HUES64 (cell line): ENCODE results near the gene TECPR1.

Experiments
- H3K27ac ChIP-seq: 2 replicates; pipeline ENCODE4 v1.7.0; 2013; ENCODE audit warnings: low read depth, low read length, inconsistent platforms
- H3K27me3 ChIP-seq: 2 replicates; pipeline ENCODE4 v1.6.1; 2013; ENCODE audit warnings: mild to moderate bottlenecking, low read length; ENCODE audit not compliant: insufficient read depth
- H3K36me3 ChIP-seq: 2 replicates; pipeline ENCODE4 v1.6.1; 2013; ENCODE audit warnings: mild to moderate bottlenecking, low read length; ENCODE audit not compliant: insufficient read depth
- H3K4me1 ChIP-seq: 2 replicates; pipeline ENCODE4 v1.6.1; 2013; ENCODE audit warnings: mild to moderate bottlenecking, low read length, moderate library complexity; ENCODE audit not compliant: insufficient read depth
- H3K4me3 ChIP-seq: 2 replicates; pipeline ENCODE4 v1.5.1; 2013; ENCODE audit warnings: mild to moderate bottlenecking, low read length, moderate library complexity
- H3K9ac ChIP-seq: 2 replicates; pipeline ENCODE4 v1.6.1; 2013; ENCODE audit warnings: mild to moderate bottlenecking, low read depth, low read length
- H3K9me3 ChIP-seq: 2 replicates; pipeline ENCODE4 v1.6.1; 2013; ENCODE audit warnings: low read depth, low read length; ENCODE audit not compliant: insufficient read depth
- WGBS: fragments of 150-250, 120-280 bp; methylation state at CpG from one replicate; pipeline ENCODE4 v1.1.7; 2013; ENCODE audit warnings: missing lambda C conversion rate; 5-methylcytosine and 5-hydroxymethylcytosine counted together

Gene TECPR1

DNA sequence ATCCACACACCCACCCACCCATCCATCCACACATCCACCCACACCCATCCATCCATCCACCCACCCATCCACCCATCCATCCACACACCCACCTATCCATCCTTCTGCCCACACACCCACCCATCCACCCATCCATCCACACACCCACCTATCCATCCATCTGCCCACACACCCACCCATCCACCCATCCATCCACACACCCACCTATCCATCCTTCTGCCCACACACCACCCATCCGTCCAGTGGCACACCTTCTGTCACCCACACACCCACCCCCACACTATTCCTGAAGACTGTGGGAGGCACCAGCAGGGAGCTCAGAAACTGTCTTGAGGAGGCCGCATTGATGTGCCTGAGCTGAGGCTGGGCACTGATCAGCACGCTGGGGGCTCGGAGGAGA lies 9.1 kb downstream of the TECPR1 start:
- H3K27ac ChIP-seq: no peak overlapping the region
- 88% methylated on average over 4 of the region's 4 CpGs for WGBS
- no peak overlapping the region for H3K4me3 ChIP-seq
- H3K36me3 ChIP-seq: 0 out of 2 replicates have a peak, but pooled peaks cover 3% of the 10 kb centered on the region
- no peaks in the 10 kb centered on the region for H3K9me3 ChIP-seq
- no peak overlapping the region for H3K9ac ChIP-seq
- no peaks in the 10 kb centered on the region for H3K27me3 ChIP-seq
- H3K4me1 ChIP-seq: no peaks in the 10 kb centered on the region

DNA sequence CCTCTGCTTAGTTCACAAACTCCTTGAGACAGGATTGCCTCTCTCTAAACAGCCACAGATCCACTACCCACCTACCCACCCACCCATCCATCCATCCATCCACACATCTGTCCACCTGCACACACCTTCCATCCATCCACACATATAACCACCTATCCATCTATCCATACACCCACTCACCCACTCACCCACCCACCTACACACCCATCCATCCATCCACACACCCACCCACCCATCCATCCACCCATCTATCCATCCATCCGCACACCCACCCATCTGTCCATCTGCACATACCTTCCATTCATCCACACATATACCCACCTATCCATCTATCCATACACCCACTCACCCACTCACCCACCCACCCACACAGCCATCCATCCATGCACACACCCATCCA lies 9.7 kb downstream of the TECPR1 start:
- Histone ChIP-seq H3K4me1 (no peaks in the 10 kb centered on the region), H3K9ac (no peak overlapping the region), H3K27me3 (no peaks in the 10 kb centered on the region), H3K9me3 (no peaks in the 10 kb centered on the region), H3K4me3 (no peak overlapping the region), H3K36me3 (0 out of 2 replicates have a peak, but pooled peaks cover 3% of the 10 kb centered on the region), H3K27ac (no peak overlapping the region)
- WGBS: 74% methylated on average over 1 of the region's 1 CpG

DNA sequence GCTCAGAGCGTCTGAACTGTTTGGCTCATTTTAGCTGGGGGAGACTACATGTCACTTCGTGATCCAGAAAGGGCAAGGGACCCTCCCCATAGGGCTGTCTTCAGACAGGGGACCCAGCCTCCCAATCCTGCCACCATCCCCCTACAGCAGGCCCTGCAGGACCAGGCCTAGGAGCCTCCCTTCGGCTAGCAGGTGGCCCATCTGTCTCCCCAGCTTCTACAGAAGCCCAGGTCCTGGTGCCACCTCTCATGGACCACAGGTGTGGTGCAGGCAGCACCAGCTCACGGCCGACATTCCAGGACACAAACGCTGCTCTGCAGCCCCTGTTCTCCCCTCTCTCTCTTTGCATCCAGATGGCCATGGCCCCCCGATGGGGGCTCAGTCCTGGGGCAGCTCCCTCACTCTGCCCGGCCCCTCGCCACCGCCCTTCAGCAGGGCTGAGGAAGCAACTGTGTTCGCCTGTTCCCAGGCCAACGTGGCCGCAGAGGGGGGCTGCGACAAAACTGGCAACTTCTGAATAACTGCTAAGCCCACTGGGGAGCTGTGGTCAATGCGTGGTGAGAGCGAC lies 10.3 kb downstream of the TECPR1 start:
- no peaks in the 10 kb centered on the region for H3K27me3 ChIP-seq
- H3K36me3 ChIP-seq: 0 out of 2 replicates have a peak, but pooled peaks cover 3% of the 10 kb centered on the region
- H3K4me1 ChIP-seq: no peaks in the 10 kb centered on the region
- no peak overlapping the region for H3K27ac ChIP-seq
- H3K4me3 ChIP-seq: no peak overlapping the region
- H3K9ac ChIP-seq: no peak overlapping the region
- 85% methylated on average over 16 of the region's 16 CpGs for WGBS
- H3K9me3 ChIP-seq: no peaks in the 10 kb centered on the region

DNA sequence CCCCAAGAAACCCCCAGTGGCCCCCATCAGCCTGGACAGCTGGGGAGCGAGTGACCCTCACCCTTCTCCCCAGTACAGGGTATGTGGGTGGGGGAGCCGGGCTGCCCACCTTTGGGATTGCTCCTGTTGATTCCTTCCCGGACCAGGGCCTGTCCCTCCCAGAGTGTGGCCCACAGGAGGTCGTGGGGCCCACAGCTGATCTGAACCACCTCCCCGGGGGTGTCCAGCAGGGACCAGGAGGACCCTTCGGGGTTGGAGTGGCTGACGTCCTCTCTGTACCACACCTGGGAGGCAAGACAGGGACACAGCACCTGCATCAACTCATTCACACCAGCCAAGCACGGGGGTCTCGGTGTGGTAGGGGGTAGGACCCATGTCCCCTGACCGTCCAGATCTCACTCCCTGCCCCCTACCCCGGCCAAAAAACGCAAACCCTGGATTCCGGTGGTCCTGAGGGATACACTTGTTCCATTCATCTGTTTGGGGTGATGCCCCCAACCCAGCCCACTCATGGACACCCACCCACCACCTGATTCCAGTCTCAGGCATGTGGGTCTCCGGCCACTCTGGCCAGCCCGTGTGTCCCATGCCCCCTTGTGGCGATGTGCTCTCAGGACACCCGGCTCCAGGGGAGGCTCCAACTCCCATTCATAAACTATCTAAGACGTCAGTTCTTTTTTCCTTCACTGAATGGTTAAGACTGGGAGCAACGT lies 10.9 kb downstream of the TECPR1 start:
- 79% methylated on average over 19 of the region's 19 CpGs for WGBS
- H3K9ac ChIP-seq: no peak overlapping the region
- 0 out of 2 replicates have a peak, but pooled peaks cover 3% of the 10 kb centered on the region for H3K36me3 ChIP-seq
- no peaks in the 10 kb centered on the region for H3K27me3 ChIP-seq
- H3K27ac ChIP-seq: no peak overlapping the region
- no peaks in the 10 kb centered on the region for H3K4me1 ChIP-seq
- no peaks in the 10 kb centered on the region for H3K9me3 ChIP-seq
- no peak overlapping the region for H3K4me3 ChIP-seq

DNA sequence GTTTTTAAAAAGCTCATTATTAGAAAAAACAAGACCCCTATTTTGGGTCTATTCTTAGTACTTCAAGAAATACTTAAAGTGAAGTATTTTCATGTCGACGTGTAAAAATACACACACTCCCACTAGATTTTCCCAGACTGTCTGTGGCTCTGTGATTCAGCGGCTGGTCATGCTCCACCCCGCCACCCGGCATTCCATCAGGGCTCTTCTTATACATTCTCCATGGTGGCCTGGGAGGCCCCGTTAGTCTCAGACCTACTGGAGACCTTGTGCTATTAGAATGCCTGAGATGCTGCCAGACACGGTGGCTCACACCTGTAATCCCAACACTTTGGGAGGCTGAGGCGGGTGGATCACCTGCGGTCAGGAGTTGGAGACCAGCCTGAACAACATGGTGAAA lies 13.1 kb downstream of the TECPR1 start:
- H3K27ac ChIP-seq: no peak overlapping the region
- no peak overlapping the region for H3K9ac ChIP-seq
- WGBS: 94% methylated on average over 9 of the region's 9 CpGs
- no peaks in the 10 kb centered on the region for H3K9me3 ChIP-seq
- H3K36me3 ChIP-seq: 0 out of 2 replicates have a peak, but pooled peaks cover 3% of the 10 kb centered on the region
- H3K4me1 ChIP-seq: no peaks in the 10 kb centered on the region
- H3K4me3 ChIP-seq: no peak overlapping the region
- H3K27me3 ChIP-seq: no peaks in the 10 kb centered on the region

DNA sequence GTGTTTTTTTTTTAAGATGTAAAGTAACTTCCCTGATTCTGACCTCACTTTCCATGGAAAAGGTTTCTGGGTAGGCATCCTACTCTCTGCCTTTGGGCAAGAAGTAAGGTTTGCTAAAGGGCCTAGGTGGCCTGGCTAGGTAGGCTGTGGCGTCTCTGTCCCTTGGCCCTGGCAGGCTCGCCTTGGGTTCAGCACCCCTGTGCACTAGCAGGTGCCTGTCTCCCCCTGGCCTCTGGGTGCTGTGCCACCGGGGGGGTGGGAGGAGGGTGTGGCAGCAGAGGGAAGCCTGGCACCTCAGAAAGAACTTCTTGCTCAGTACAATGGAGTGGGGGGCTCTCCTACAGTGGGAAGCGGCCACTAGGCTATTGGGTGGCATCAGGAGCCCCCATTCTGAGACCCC lies 14.0 kb downstream of the TECPR1 start:
- no peak overlapping the region for H3K4me3 ChIP-seq

DNA sequence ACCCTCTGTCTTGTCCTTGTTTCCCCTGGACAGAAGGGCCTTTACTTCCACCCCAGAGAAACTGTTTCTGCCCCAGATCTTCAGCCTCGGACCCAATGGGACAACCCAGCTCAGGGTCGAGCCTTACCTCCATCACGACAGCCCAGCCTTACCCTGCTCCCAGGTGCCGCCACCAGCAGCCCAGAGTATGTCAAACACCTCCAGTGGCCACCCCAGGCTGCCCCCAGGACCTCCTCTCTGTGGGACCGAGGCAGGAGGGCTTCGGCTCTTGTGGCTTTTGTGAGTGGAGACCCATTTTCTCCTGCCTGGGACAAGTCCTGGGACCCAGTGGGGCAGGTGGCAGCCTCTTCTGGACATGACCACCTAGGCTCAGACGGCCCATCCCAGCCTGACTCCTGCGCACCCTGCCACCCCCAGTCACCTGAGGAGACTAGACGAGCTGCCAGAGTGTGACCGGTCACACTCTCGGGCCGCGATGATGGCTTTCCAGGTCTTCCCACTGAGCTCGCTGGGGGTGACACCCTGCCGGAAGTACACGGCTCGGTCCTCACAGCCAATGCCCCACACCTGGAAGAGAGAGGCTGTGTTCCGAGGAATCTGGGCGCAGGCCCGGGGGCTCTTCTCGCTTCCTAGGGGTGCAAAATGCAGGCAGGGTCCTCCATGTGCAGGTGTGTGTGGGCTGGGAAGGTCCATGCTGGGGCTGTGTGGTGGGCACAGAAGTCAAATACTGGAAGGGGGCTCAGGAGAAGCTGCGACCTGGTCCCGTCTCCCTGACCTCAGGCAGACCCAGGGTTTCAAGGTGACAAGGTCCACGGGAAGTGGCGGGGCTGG lies 15.5 kb downstream of the TECPR1 start:
- Histone ChIP-seq H3K9ac (no peak overlapping the region), H3K9me3 (no peaks in the 10 kb centered on the region), H3K27me3 (no peaks in the 10 kb centered on the region), H3K4me1 (no peaks in the 10 kb centered on the region), H3K27ac (no peak overlapping the region), H3K36me3 (0 out of 2 replicates have a peak, but pooled peaks cover 3% of the 10 kb centered on the region), H3K4me3 (no peak overlapping the region)
- WGBS: 96% methylated on average over 25 of the region's 25 CpGs

More for the DNA sequence above, 14.0 kb downstream of the TECPR1 start:
- 0 out of 2 replicates have a peak, but pooled peaks cover 3% of the 10 kb centered on the region for H3K36me3 ChIP-seq
- 92% methylated on average over 4 of the region's 4 CpGs for WGBS
- H3K27me3 ChIP-seq: no peaks in the 10 kb centered on the region
- H3K9ac ChIP-seq: no peak overlapping the region
- no peaks in the 10 kb centered on the region for H3K4me1 ChIP-seq
- no peaks in the 10 kb centered on the region for H3K9me3 ChIP-seq
- no peak overlapping the region for H3K27ac ChIP-seq

DNA sequence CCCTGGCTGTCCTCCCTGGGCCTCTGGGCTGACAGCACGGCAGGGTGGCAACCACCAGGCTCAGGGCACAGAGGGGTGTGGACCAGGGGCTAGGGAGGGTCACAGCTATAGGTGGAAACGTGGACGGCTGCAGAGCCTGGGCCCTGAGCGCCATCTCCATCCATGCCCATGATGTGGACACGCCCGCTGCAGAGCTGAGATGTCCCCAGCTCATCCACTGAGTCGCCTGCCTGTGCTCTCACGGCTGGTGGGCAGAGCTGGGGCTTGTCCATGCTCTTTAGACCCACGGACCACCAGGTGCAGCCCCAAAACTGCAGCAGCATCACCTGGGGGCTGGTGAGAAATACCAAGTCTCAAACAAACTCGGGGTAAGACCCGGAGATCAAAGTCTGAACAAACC lies 16.1 kb downstream of the TECPR1 start:
- Histone ChIP-seq H3K9ac (no peak overlapping the region), H3K27ac (no peak overlapping the region), H3K4me1 (no peaks in the 10 kb centered on the region), H3K27me3 (no peaks in the 10 kb centered on the region), H3K9me3 (no peaks in the 10 kb centered on the region), H3K4me3 (no peak overlapping the region), H3K36me3 (0 out of 2 replicates have a peak, but pooled peaks cover 3% of the 10 kb centered on the region)
- WGBS: 95% methylated on average over 11 of the region's 11 CpGs

DNA sequence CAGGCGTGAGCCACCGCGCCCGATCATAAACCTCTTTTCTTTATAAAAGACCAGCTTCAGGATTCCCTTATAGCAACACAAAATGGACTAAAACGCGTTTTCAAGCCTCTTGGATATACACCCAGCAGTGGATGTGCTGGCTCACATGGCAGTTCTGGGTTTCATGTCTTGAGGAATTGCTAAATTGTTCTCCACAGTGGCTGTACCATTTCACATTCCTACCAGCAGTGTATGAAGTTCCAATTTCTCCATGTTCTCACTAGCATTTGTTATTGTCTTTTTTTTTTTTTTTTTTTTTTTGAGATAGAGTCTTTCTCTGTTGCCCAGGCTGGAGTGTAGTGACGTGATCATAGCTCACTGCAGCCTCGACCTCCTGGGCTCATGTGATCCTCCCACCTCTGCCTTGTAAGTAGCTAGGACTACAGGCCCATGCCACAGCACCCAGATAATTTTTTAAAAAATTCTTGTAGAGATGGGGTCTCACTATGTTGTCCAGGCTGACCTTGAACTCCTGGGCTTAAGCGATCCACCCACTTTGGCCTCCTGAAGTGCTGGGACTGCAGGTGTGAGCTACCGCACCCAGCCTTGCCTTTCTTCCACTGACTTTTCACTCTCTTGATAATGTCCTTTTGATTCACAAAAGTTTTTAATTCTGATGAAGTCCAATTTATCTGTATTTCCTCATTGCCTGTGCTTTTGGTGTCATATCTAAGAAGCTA lies 17.4 kb downstream of the TECPR1 start:
- no peak overlapping the region for H3K27ac ChIP-seq
- H3K36me3 ChIP-seq: 0 out of 2 replicates have a peak, but pooled peaks cover 3% of the 10 kb centered on the region
- 97% methylated on average over 10 of the region's 10 CpGs for WGBS
- H3K27me3 ChIP-seq: no peaks in the 10 kb centered on the region
- H3K9ac ChIP-seq: no peak overlapping the region
- no peaks in the 10 kb centered on the region for H3K9me3 ChIP-seq
- H3K4me1 ChIP-seq: no peaks in the 10 kb centered on the region
- H3K4me3 ChIP-seq: no peak overlapping the region

DNA sequence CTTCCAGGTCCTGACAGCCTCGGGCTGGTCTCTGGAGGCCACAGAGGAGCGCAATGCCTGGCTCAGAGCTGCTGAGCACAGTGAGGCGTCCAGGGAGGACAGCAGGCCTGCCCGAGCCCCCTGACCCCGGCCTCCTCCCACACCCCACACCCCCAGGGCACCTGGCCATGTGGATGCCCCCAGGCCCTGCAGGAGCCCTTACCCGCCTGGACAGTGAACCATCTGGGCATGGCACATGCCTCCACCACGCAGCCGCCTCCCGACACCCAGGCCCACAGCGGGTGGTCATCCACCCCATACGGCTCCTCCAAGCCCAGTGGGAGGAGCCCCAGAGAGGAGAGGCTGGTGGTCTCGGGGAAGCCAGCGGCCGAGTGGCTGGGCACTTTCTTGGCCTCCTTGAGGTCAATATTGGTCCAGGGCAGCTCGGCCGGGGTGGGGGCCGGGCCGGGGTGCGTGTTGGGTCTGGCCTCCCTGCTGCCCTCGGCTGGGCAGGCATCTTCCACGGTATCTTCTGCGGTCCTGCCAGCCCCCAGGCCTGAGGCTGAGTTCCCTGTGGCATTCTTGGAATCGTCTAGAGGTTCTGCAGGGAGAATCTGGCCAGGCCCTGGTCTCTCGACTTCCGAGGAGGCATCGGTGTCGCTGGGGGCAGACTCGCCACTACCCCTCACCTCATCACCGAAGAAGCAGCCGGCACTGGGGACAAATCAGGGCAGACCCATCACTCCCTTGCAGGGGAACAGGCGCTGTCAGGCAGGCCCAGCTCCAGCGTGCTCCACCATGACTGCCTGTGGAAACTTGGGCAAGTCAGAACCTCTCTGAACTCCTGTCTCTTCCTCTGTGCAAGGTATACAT lies 18.6 kb downstream of the TECPR1 start:
- 92% methylated on average over 32 of the region's 32 CpGs for WGBS
- Histone ChIP-seq H3K4me3 (no peak overlapping the region), H3K27me3 (no peaks in the 10 kb centered on the region), H3K9ac (0 out of 2 replicates have a peak overlapping the region, but pooled peaks have one; percentile 20), H3K9me3 (no peaks in the 10 kb centered on the region), H3K4me1 (no peaks in the 10 kb centered on the region), H3K36me3 (0 out of 2 replicates have a peak, but pooled peaks cover 1% of the 10 kb centered on the region), H3K27ac (no peak overlapping the region)
